Fibroblast of the aortic adventitia (primary cell): Measurements from ENCODE around the gene LRG1. TPM values are rescaled to one million over a fixed set of nuclear protein-coding genes. Genes with fewer than 3 reads are reported as not detected.
A peak's percentile ranks its signal among the peaks of the same experiment; 100 is the strongest.

Experiments
- DNase-seq: peaks from one replicate; pipeline ENCODE4 v3.0.0-alpha.2; 2010; ENCODE audit warnings: low read depth
- H3K4me3 ChIP-seq: 2 replicates; pipeline ENCODE4 v1.5.1; 2011; ENCODE audit warnings: low read depth, mild to moderate bottlenecking, control low read depth, low read length, moderate library complexity
- CTCF ChIP-seq: IDR thresholded peaks from 2 replicates; pipeline ENCODE4 v1.5.1; 2011; ENCODE audit warnings: mild to moderate bottlenecking, low read length, control low read depth, inconsistent platforms; ENCODE audit not compliant: insufficient read depth
- total RNA-seq: library from RNA; depleted of rRNA; stranded (reverse); fragments of >200 nt; gene quantifications from 2 replicates; pipeline ENCODE4 v1.2.3, GENCODE V29; 2012; ENCODE audit warnings: low replicate concordance

LRG1 gene
- total RNA-seq, 1 donor, result not detected

GRCh38 chr19:4584670-4585460 lies 45.0 kb upstream of the LRG1 start:
- no peak for DNase-seq
- no peak for TF ChIP-seq CTCF
- H3K4me3 ChIP-seq, result peak overlapping the region; percentile 57

- peak overlapping the region; percentile 57 for H3K4me3 ChIP-seq
- no peak for DNase-seq
- TF ChIP-seq CTCF, result no peak
Measured at GRCh38 chr19:4583961-4584669, 44.3 kb upstream of the LRG1 start.

- no peak for TF ChIP-seq CTCF
- DNase-seq, result no peak
- H3K4me3 ChIP-seq, result no peak overlapping the region
Measured at GRCh38 chr19:4582980-4583842, 43.4 kb upstream of the LRG1 start.

GRCh38 chr19:4581666-4582553 lies 42.1 kb upstream of the LRG1 start:
- H3K4me3 ChIP-seq, result peak overlapping the region; percentile 58

GRCh38 chr19:4580961-4581665 lies 41.3 kb upstream of the LRG1 start:
- DNase-seq, result no peak
- no peak for TF ChIP-seq CTCF
- peak overlapping the region; percentile 58 for H3K4me3 ChIP-seq

More at GRCh38 chr19:4581666-4582553, 42.1 kb upstream of the LRG1 start:
- TF ChIP-seq CTCF, result no peak
- DNase-seq, result peak; percentile 35
